HL-60/S4 treated with retinoic acid at 250 ng/mL for 4 days and 3 days (cell line): ENCODE measurements around the gene SORCS3.

ENCODE experiments used
- in situ Hi-C: fragments of 300-500 bp; cut with MboI; formaldehyde crosslinking; loops from 2 replicates; pipeline ENCODE4 v1.7.0; 2022; ENCODE audit warnings: low sequenced_read_pairs

The SORCS3 gene

DNA sequence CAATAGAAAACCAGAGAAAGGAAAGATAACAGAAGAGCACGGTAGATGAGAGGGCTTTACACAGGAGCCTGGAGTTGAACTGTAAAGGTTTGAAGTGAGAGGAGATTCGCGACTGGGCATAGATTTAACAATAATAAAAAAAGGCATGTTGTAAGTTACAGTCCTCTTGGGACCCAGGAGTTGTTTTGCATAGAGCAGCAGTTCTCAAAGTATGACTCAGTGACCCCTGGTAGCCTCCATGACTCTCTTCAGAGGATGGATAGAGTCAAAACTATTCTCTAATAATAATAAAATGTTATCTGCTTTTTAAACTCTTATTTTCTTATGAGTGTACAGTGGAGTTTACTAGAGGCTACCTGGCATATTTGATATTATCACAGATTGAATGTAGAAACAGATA is 262.3 kb downstream of the SORCS3 start:
- in situ Hi-C loops = no loop called here

DNA sequence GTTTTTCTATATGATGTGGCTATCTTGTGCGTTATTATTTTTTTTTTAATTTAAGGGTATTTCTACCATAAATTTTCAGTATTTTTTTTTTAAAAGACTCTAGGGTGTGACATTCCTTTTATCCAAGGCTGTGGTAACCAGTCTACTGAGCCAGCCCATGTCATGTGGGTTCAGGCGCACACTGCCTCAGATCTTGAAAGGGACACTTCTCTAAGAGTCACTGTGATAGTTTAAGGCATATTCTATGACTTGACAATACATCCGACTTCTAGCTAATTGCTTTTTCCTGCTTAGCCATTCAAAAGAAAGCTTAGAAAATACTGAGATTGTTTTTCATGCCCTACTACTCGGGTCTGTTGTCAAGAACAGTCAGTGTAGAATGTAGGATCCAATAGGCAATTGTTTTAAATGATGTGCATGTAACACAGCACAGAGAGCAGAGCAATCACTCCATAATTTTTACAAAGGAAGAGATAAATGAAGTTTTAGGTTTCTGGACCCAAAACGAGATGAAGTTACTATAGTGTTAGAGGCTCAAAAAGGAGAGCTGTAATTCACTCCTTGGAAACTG is 263.7 kb downstream of the SORCS3 start:
- in situ Hi-C loops = no loop called here

DNA sequence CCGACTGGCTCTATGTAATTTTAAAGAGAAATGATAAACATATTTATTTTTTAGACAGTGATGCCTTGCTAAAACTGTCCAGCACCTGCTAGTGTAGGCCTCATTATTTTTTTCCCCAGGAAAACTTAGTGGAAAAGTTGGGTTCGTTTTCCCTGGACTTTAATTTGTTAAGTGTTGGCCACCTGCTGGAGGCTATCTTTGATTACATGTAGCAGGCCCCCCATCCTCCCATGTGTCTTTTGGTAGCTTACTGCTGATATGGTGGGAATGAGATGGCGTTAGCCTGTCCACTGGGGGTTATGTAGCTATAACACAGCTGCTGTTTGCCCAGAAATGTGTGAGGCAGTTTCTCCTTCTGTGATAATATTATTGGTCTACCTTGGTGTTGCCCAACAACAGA is 265.0 kb downstream of the SORCS3 start:
- in situ Hi-C loops = no loop called here

GRCh38 chr10:104907521-104907920 is 266.4 kb downstream of the SORCS3 start:
- in situ Hi-C loops = no loop called here

- in situ Hi-C loops = no loop called here
Observed at GRCh38 chr10:104908581-104908980, 267.5 kb downstream of the SORCS3 start.

- in situ Hi-C loops = no loop called here
Observed at GRCh38 chr10:104910712-104911111, 269.6 kb downstream of the SORCS3 start.

DNA sequence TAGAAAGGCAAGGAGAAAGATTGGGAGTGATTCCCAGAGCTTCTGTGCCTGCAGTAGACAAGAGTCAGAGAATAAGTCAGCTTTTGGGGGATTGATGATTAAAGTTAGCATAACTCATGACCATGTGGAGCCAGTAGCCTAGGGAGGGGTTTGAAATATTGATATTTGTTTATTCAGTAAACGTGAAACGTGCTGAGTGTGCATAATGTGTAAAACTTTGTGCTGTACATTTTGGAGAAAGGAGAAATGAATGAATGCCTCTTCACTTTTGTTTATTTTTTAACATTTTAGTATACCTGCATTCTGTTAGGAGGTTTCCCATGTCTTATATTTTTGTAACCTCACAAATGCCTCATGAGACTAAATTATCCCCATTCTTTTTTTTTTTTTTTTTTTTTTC is 272.3 kb downstream of the SORCS3 start:
- in situ Hi-C loops = no loop called here

DNA sequence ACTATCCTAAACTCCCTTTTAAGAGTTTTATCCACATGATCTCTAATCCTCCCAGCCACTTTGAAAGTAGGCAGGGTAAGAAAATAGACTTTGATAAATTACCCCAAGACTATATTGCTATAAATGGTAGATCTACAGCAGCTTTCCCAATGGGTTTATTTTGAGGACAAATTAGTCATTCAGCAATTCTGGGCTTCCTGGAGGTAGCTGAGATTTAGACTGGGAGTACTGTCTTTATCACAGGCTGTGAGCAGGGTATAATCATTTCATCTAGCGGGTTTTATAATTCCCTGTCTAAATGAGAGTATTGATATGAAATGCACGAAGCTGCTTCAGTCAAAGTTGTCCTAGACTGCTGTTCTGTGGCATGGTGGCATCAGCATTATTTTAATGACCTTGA is 279.4 kb downstream of the SORCS3 start:
- in situ Hi-C loops = no loop called here

GRCh38 chr10:104921763-104922162 is 280.7 kb downstream of the SORCS3 start:
- in situ Hi-C loops = no loop called here

- in situ Hi-C loops = no loop called here
Observed at GRCh38 chr10:104922810-104923209, 281.7 kb downstream of the SORCS3 start.

- in situ Hi-C loops = no loop called here
Observed at GRCh38 chr10:104923501-104923900, 282.4 kb downstream of the SORCS3 start.

GRCh38 chr10:104924101-104924795 is 283.2 kb downstream of the SORCS3 start:
- in situ Hi-C loops = no loop called here

DNA sequence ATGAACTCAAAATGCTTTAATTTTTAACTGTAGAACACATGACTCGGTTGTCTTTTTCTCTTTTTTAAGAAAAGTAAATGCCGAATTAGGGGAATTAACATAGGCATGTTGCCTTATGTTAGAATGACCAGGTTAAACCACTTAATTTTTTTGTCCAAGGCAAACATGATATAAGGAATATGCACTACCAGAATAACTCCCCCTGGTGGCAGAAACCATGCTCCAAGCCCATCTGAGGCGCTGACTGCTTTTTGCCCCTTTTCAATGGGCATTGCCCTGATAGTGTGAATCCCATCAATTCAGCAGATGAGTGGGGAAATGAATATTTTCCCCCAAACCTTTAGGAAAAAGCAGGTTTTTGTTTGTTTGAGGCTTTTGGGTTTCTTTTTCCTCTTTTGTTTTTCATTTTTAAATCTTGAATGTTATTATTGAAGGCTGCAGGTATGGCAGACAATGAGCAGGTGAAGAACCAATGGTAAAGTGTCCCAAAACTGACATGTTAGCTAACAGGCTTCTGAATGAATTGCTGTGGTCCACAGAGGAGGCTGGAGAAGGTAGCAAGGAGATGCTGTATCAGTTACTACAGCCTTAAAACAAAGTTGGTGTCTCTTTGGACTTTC is 284.3 kb downstream of the SORCS3 start:
- in situ Hi-C loops = no loop called here

DNA sequence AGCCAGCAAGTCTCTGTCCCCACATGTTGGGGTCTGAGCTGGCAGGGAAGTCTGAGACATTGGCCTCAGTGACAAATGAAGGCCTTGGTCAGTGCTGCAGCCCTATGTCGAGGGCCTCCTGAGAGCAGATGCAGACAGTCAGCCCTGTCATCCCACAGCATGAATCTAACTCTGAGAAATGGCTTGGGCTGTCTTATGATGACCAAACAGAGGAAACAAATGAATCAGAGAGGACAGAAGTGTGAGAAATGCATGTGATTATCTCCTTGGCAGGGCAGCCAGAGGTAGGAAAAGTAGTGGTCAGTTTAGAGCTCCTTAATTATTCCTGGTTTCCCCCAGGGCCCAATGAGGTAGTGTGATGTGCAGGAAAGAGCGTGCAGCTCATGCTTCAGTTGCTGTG is 287.6 kb downstream of the SORCS3 start:
- in situ Hi-C loops = no loop called here

GRCh38 chr10:104931612-104932134 is 290.6 kb downstream of the SORCS3 start:
- in situ Hi-C loops = no loop called here

DNA sequence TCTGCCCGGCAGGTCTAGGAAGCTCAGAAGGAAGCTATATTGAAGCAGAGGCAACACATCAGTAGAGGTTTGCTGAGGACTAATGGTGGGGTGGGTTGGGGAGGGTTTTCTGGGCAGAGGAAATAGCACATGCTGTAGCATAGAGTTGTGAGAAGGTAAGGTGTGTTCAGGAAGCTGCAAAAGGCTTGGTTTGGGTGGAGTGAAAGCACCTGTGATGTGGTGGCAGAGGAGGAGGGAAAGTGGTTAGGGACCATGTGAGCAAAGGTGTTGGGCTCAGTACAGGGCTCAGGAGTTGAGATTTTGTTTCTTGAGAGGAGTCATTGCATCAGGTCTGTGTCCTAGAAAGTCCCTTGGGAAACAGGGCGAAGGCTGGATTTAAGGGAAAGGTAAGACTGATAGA is 294.6 kb downstream of the SORCS3 start:
- in situ Hi-C loops = no loop called here

GRCh38 chr10:104937567-104937966 is 296.5 kb downstream of the SORCS3 start:
- in situ Hi-C loops = no loop called here

DNA sequence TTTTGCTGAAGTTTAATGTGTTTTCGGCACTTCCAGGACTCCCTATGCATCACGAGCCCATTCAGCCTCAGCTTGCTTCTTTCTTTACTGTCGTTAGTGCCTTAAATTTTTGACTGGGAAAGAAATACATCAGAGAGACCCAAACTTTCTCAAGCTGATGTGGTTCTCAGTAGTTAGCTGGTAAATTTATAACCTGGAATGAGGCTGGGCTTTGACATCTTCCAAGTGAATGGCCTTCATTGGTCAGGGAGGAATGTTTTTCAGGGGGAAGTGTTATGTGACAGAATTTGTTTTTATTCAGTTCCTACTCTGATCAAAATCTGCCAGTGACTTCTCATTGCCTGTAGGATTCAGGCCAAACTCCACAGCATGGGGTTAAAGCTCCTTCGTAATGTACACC is 296.9 kb downstream of the SORCS3 start:
- in situ Hi-C loops = no loop called here

GRCh38 chr10:104941662-104942061 is 300.6 kb downstream of the SORCS3 start:
- in situ Hi-C loops = no loop called here

DNA sequence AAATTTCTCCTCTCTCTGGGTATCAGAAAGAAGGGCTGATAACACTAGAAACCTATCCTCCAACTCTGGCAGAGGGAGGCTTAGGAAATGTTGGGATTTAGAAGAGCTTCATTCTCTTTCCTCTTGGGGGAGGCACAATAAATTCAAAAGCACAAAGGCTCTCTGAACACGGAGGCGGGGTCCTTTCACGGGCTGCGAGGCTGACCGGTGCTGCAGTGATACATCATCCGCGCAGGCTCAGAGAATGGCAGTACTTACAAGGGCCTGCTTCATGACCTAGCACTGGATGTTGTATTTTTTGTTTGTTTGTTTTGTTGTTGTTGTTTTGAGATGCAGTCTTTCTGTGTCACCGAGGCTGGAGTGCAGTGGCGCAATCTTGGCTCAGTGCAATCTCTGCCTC is 306.2 kb downstream of the SORCS3 start:
- in situ Hi-C loops = no loop called here

DNA sequence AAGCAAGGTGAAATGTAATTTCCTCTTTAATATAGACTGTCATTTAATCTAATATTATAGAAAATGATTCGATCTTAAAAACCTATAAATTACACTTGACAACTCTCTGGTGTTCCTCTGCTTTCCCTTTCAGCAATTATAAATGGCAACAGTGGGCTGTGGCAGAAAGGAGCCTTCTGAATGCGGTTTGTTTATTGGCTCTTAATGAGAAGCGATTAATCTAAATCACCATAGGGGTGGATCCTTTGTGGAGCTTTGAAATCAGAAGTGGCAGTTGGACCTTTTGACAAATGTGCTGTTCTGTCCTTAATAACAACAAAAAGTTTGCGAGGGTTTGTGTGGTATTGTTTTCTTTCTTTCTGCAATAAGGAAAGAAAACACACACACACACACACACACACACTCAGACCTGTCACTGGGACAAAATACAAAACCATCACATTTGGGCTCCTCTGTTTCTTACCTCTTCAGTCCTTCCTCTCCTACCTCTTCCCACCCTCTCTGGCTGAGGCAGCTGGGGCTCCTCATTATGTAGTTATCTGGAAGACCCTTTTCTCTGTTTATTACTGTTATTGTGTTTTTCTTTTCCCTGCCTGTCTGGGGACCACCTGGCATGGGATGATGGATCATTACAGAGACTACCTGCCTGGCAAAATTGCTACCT is 316.2 kb downstream of the SORCS3 start:
- in situ Hi-C loops = no loop called here
